ENCODE measurements around the gene COIL. TPM values are rescaled to one million over a fixed set of nuclear protein-coding genes. Genes with fewer than 3 reads are reported as not detected.

COIL gene
- total and polyA plus RNA-seq, 9 of the 15 experiments (the other 6 are each of a cell fraction or from before 2014, with no cell fraction given): 23.9 to 41.3 (median 28.7) TPM

GRCh38 chr17:56913867-56914580 lies 46.8 kb downstream of the COIL start, which contains the start of gene TRIM25 (continued):
- TF ChIP-seq ZNF592 (IDR thresholded peaks at IDR 0.05) (peak; percentile 72), ETV6 (IDR thresholded peaks at IDR 0.05; ENCODE audit: borderline replicate concordance in 1 of 2, low read depth in 2 of 2, low read length in 1 of 2) (0 out of 4 replicates have a peak, but pooled peaks of 1 of the 2 experiments have one; percentile 23), ETV6 (CRISPR knock-in tag; IDR thresholded peaks at IDR 0.05; ENCODE audit: borderline replicate concordance) (no peak), ZBTB8A (IDR thresholded peaks at IDR 0.05; ENCODE audit: partially characterized antibody) (no peak), ID3 (CRISPR knock-in tag; IDR thresholded peaks at IDR 0.05) (no peak), ID3 (tag; IDR thresholded peaks at IDR 0.05) (0 out of 2 replicates have a peak, but pooled peaks have one; percentile 52), NR1H2 (CRISPR knock-in tag; IDR thresholded peaks at IDR 0.05) (peak; percentile 87; the same call in 1 of the 2 replicates), RB1 (IDR thresholded peaks at IDR 0.05; ENCODE audit: low read depth) (peak; percentile 74), TAF1 (IDR thresholded peaks at IDR 0.05; ENCODE audit: control insufficient read depth, extremely low read depth, insufficient read depth, low read length, severe bottlenecking) (peak; percentile 95), ETV1 (tag; conservative IDR thresholded peaks at IDR 0.05; ENCODE audit: low read depth) (peak; percentile 45), EP400 (IDR thresholded peaks at IDR 0.05) (peak; percentile 74), ZNF280A (IDR thresholded peaks at IDR 0.05; ENCODE audit: low read depth, partially characterized antibody) (no peak), MEIS2 (IDR thresholded peaks at IDR 0.05; ENCODE audit: partially characterized antibody) (no peak), NELFE (IDR thresholded peaks at IDR 0.05; ENCODE audit: insufficient read depth, insufficient read length) (peak; percentile 79), MAX (CRISPR knock-in tag; IDR thresholded peaks at IDR 0.05) (peak; percentile 90), NR2F6 (CRISPR knock-in tag; IDR thresholded peaks at IDR 0.05) (no peak; the same call in 1 of the 2 replicates)
